Kidney epithelial cell (primary cell): ENCODE measurements around the gene DLG1. TPM values are rescaled to one million over a fixed set of nuclear protein-coding genes. Genes with fewer than 3 reads are reported as not detected.

Source experiments
- DNase-seq: peaks from one replicate; pipeline ENCODE4 v3.0.0-alpha.2; 2010; ENCODE audit warnings: low read depth
- H3K27me3 ChIP-seq: 2 replicates; pipeline ENCODE4 v1.6.0; 2011; ENCODE audit warnings: low read length; ENCODE audit not compliant: control insufficient read depth, insufficient read depth
- H3K36me3 ChIP-seq: 2 replicates; pipeline ENCODE4 v1.5.1; 2011; ENCODE audit warnings: low read length; ENCODE audit not compliant: control insufficient read depth, insufficient read depth
- H3K4me3 ChIP-seq: 2 replicates; pipeline ENCODE4 v1.5.1; 2011; ENCODE audit warnings: low read depth, mild to moderate bottlenecking, control low read depth, low read length
- CTCF ChIP-seq: IDR thresholded peaks from 2 replicates; pipeline ENCODE4 v1.5.1; 2011; ENCODE audit warnings: mild to moderate bottlenecking, moderate library complexity, low read length, control low read depth, inconsistent platforms; ENCODE audit not compliant: insufficient read depth, poor library complexity, severe bottlenecking
- total RNA-seq: library from RNA; depleted of rRNA; stranded (reverse); fragments of >200 nt; gene quantifications from 2 replicates; pipeline ENCODE4 v1.2.3, GENCODE V29; 2015

The DLG1 gene
- total RNA-seq, 1 donor from 2014 or later: 127 TPM

- TF ChIP-seq CTCF: no peak
- Histone ChIP-seq H3K4me3 (no peak overlapping the region), H3K36me3 (no peaks in the 10 kb centered on the region), H3K27me3 (no peaks in the 10 kb centered on the region)
- no peak for DNase-seq
Observed at GRCh38 chr3:197188963-197189362, 109.4 kb downstream of the DLG1 start.

GRCh38 chr3:197186887-197187588 lies 111.4 kb downstream of the DLG1 start:
- no peaks in the 10 kb centered on the region for H3K27me3 ChIP-seq
- no peak overlapping the region for H3K4me3 ChIP-seq
- DNase-seq: no peak
- TF ChIP-seq CTCF: peak; percentile 73
- H3K36me3 ChIP-seq: no peaks in the 10 kb centered on the region

- Histone ChIP-seq H3K36me3 (no peaks in the 10 kb centered on the region), H3K27me3 (no peaks in the 10 kb centered on the region), H3K4me3 (no peak overlapping the region)
- no peak for TF ChIP-seq CTCF
- no peak for DNase-seq
Observed at GRCh38 chr3:197183582-197183981, 114.8 kb downstream of the DLG1 start.

- DNase-seq: no peak
- no peak for TF ChIP-seq CTCF
- Histone ChIP-seq H3K4me3 (no peak overlapping the region), H3K27me3 (no peaks in the 10 kb centered on the region), H3K36me3 (no peaks in the 10 kb centered on the region)
Observed at GRCh38 chr3:197181741-197182140, 116.7 kb downstream of the DLG1 start.

GRCh38 chr3:197178998-197179397 lies 119.4 kb downstream of the DLG1 start:
- DNase-seq: no peak
- no peak overlapping the region for H3K4me3 ChIP-seq
- no peaks in the 10 kb centered on the region for H3K27me3 ChIP-seq
- no peak for TF ChIP-seq CTCF
- H3K36me3 ChIP-seq: no peaks in the 10 kb centered on the region

- no peaks in the 10 kb centered on the region for H3K36me3 ChIP-seq
- H3K27me3 ChIP-seq: no peaks in the 10 kb centered on the region
- no peak for DNase-seq
- no peak overlapping the region for H3K4me3 ChIP-seq
- TF ChIP-seq CTCF: no peak
Observed at GRCh38 chr3:197175503-197175902, 122.9 kb downstream of the DLG1 start.
